ENCODE data around the gene RILPL1.

GRCh38 chr12:123533672-123534643 is at the start of gene RILPL1:
- no peak for TF ChIP-seq RAD21 (IDR thresholded peaks at IDR 0.05)
- TF ChIP-seq, protein P1, sequence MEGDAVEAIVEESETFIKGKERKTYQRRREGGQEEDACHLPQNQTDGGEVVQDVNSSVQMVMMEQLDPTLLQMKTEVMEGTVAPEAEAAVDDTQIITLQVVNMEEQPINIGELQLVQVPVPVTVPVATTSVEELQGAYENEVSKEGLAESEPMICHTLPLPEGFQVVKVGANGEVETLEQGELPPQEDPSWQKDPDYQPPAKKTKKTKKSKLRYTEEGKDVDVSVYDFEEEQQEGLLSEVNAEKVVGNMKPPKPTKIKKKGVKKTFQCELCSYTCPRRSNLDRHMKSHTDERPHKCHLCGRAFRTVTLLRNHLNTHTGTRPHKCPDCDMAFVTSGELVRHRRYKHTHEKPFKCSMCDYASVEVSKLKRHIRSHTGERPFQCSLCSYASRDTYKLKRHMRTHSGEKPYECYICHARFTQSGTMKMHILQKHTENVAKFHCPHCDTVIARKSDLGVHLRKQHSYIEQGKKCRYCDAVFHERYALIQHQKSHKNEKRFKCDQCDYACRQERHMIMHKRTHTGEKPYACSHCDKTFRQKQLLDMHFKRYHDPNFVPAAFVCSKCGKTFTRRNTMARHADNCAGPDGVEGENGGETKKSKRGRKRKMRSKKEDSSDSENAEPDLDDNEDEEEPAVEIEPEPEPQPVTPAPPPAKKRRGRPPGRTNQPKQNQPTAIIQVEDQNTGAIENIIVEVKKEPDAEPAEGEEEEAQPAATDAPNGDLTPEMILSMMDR (IDR thresholded peaks at IDR 0.05; ENCODE audit: low read depth, low read length, missing input control) = peak; percentile 25
- no peak for TF ChIP-seq REST (IDR thresholded peaks at IDR 0.05)
- TF ChIP-seq NR2F2 (IDR thresholded peaks at IDR 0.05) = no peak
